Measurements from ENCODE around the gene ACTG2. TPM values are rescaled to one million over a fixed set of nuclear protein-coding genes. Genes with fewer than 3 reads are reported as not detected.

ACTG2 gene
- total RNA-seq, 1 experiment from 2014 or later = not detected

DNA sequence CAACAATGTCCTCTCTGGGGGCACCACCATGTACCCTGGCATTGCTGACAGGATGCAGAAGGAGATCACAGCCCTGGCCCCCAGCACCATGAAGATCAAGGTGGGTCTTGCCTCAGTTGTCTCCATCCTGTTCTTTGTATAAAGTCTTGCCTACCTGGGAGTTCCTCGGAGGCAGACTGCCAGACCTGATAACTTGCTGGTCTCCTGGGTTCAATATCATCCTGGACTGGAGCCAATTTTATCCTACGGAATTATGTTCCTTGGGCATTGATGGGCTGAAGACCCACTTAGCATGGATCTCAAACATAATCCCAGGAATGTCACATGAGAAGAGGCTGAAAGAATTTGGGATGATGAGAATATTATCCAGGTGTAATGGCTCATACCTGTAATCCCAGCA is 23.9 kb downstream of the ACTG2 start:
- Histone ChIP-seq H3K4me2 (no peak overlapping the region), H3K9me3 (ENCODE audit: insufficient read depth, low read depth) (no peaks in the 10 kb centered on the region), H3K79me2 (ENCODE audit: low read depth) (no peaks in the 10 kb centered on the region), H3F3A (ENCODE audit: insufficient read depth, low read depth) (no peaks in the 10 kb centered on the region), H3K27me3 (ENCODE audit: insufficient read depth, low read depth) (no peaks in the 10 kb centered on the region), H3K36me3 (ENCODE audit: low read depth) (no peaks in the 10 kb centered on the region), H3K9me2 (ENCODE audit: insufficient read depth) (no peaks in the 10 kb centered on the region), H2AFZ (no peak overlapping the region), H3K4me3 (no peak overlapping the region), H3K27ac (no peak overlapping the region), H3K4me1 (replicated peaks; ENCODE audit: insufficient read depth) (no peaks in the 10 kb centered on the region), H4K20me1 (ENCODE audit: insufficient read depth) (no peaks in the 10 kb centered on the region)
- no TSS peak for BruUV-seq (replicated peaks)
- intact Hi-C loops (cut with micrococcal nuclease; ENCODE audit: unreplicated experiment) = no loop called here
- no peak for DNase-seq
- CTCF ChIA-PET = no interaction called here
- no peak for TF ChIP-seq EZH2 (IDR thresholded peaks at IDR 0.05; ENCODE audit: low read depth)
- TF ChIP-seq, protein P1, sequence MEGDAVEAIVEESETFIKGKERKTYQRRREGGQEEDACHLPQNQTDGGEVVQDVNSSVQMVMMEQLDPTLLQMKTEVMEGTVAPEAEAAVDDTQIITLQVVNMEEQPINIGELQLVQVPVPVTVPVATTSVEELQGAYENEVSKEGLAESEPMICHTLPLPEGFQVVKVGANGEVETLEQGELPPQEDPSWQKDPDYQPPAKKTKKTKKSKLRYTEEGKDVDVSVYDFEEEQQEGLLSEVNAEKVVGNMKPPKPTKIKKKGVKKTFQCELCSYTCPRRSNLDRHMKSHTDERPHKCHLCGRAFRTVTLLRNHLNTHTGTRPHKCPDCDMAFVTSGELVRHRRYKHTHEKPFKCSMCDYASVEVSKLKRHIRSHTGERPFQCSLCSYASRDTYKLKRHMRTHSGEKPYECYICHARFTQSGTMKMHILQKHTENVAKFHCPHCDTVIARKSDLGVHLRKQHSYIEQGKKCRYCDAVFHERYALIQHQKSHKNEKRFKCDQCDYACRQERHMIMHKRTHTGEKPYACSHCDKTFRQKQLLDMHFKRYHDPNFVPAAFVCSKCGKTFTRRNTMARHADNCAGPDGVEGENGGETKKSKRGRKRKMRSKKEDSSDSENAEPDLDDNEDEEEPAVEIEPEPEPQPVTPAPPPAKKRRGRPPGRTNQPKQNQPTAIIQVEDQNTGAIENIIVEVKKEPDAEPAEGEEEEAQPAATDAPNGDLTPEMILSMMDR (conservative IDR thresholded peaks at IDR 0.05) = no peak
- POLR2A ChIA-PET (ENCODE audit: unreplicated experiment) = interaction anchor here (0.6 kb wide), 1 partner anchor 1607 kb away, joined by 3 read pairs; no protein-coding TSS in a partner anchor

DNA sequence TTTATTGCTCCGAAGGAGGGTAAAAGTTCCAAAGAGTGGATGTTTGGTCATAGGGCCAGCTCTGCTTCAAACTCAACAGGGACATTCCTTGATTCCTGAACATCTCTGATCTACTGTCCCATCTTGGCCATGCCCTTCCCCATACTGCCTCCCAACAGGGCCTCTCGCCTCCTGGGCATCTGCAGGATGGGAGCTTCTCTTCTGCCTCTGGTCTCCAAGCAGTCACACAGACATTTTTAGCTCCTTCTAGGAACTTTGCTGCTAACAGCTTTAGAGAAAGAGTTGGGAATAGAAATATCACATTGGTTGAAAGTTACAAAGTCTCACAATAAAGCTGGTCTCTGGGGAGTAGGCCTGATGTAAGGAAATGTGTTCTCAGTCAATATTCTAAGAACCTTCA is 24.5 kb downstream of the ACTG2 start:
- DNase-seq = no peak
- POLR2A ChIA-PET (ENCODE audit: unreplicated experiment) = interaction anchor here (0.6 kb wide), 1 partner anchor 1606 kb away, joined by 3 read pairs; no protein-coding TSS in a partner anchor
- H3K9me2 ChIP-seq (ENCODE audit: insufficient read depth) = no peaks in the 10 kb centered on the region
- H3K4me1 ChIP-seq (replicated peaks; ENCODE audit: insufficient read depth) = peaks cover under 1% of the 10 kb centered on the region; the same call in 1 of the 2 replicates
- H3K27me3 ChIP-seq (ENCODE audit: insufficient read depth, low read depth) = no peaks in the 10 kb centered on the region
- H3K36me3 ChIP-seq (ENCODE audit: low read depth) = no peaks in the 10 kb centered on the region
- TF ChIP-seq EZH2 (IDR thresholded peaks at IDR 0.05; ENCODE audit: low read depth) = no peak
- H3K79me2 ChIP-seq (ENCODE audit: low read depth) = no peaks in the 10 kb centered on the region
- H3K4me2 ChIP-seq = no peak overlapping the region
- no peaks in the 10 kb centered on the region for H3F3A ChIP-seq (ENCODE audit: insufficient read depth, low read depth)
- no peaks in the 10 kb centered on the region for H3K9me3 ChIP-seq (ENCODE audit: insufficient read depth, low read depth)
- H4K20me1 ChIP-seq (ENCODE audit: insufficient read depth) = no peaks in the 10 kb centered on the region
- BruUV-seq (replicated peaks) = no TSS peak
- CTCF ChIA-PET = no interaction called here
- H2AFZ ChIP-seq = no peak overlapping the region
- no peak overlapping the region for H3K4me3 ChIP-seq
- no peak overlapping the region for H3K27ac ChIP-seq
- intact Hi-C loops (cut with micrococcal nuclease; ENCODE audit: unreplicated experiment) = no loop called here

DNA sequence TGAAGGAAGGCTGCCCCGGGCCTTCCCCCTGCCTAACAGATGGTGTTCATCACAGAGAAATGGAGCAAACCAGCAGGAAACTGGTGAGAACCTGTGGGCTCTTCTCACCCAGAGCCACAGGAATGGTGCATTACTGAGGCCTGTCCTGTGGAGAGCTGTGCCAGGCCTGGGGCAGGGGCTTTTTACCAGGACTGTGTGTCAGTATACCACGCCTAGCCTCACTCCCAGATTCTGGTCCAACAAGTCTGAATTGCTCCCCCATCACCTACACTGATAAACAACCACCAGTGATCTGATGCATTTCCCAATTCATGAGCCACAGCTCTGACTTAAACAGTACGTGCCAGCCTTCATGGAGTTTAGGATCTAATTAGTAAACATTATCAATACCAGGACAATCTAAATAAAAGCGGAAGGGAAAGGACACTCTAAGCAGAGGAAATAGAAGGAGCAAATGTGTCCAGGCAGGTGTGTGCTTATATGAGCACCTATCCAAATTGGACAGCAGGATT is 24.9 kb downstream of the ACTG2 start:
- no peak for DNase-seq
- no peak overlapping the region for H3K4me3 ChIP-seq
- peaks cover 4% of the 10 kb centered on the region; the same call in 1 of the 2 replicates for H3F3A ChIP-seq (ENCODE audit: insufficient read depth, low read depth)
- no peaks in the 10 kb centered on the region for H3K36me3 ChIP-seq (ENCODE audit: low read depth)
- H3K79me2 ChIP-seq (ENCODE audit: low read depth) = no peaks in the 10 kb centered on the region
- no peak overlapping the region for H2AFZ ChIP-seq
- no peak overlapping the region for H3K27ac ChIP-seq
- no peak overlapping the region for H3K4me2 ChIP-seq
- POLR2A ChIA-PET (ENCODE audit: unreplicated experiment) = no interaction called here
- no peaks in the 10 kb centered on the region for H3K27me3 ChIP-seq (ENCODE audit: insufficient read depth, low read depth)
- TF ChIP-seq, protein P1 (conservative IDR thresholded peaks at IDR 0.05) = no peak
- no peak for TF ChIP-seq EZH2 (IDR thresholded peaks at IDR 0.05; ENCODE audit: low read depth)
- CTCF ChIA-PET = no interaction called here
- no peaks in the 10 kb centered on the region for H3K9me2 ChIP-seq (ENCODE audit: insufficient read depth)
- peaks cover 5% of the 10 kb centered on the region for H3K4me1 ChIP-seq (replicated peaks; ENCODE audit: insufficient read depth)
- H4K20me1 ChIP-seq (ENCODE audit: insufficient read depth) = no peaks in the 10 kb centered on the region
- no TSS peak for BruUV-seq (replicated peaks)
- intact Hi-C loops (cut with micrococcal nuclease; ENCODE audit: unreplicated experiment) = no loop called here
- no peaks in the 10 kb centered on the region for H3K9me3 ChIP-seq (ENCODE audit: insufficient read depth, low read depth)

DNA sequence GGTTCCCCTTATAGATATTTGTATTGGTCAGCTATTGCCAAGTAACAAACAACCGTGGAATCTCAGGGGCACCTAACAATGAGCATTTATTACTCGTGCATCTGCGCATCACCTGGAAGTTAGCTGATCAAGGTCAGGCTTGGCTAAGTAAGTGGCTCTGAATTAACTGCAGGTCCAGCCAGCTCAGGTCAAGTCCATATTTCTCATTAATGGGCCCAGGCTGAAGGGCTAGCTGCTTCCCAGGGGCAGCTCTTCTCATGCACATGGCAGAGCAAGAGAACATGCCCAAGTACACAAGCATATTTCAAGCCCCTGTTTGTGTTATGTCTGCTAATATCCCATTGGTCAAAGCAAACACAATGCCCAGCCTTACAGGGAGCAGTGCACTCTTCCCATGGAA is 26.0 kb downstream of the ACTG2 start:
- TF ChIP-seq, protein P1 (conservative IDR thresholded peaks at IDR 0.05) = no peak
- no peak for TF ChIP-seq EZH2 (IDR thresholded peaks at IDR 0.05; ENCODE audit: low read depth)
- CTCF ChIA-PET = no interaction called here
- H3K4me3 ChIP-seq = no peak overlapping the region
- DNase-seq = no peak
- H3K4me1 ChIP-seq (replicated peaks; ENCODE audit: insufficient read depth) = peaks cover 9% of the 10 kb centered on the region
- H3K9me2 ChIP-seq (ENCODE audit: insufficient read depth) = no peaks in the 10 kb centered on the region
- peaks cover 4% of the 10 kb centered on the region; the same call in 1 of the 2 replicates for H3F3A ChIP-seq (ENCODE audit: insufficient read depth, low read depth)
- intact Hi-C loops (cut with micrococcal nuclease; ENCODE audit: unreplicated experiment) = no loop called here
- H2AFZ ChIP-seq = no peak overlapping the region
- no peaks in the 10 kb centered on the region for H4K20me1 ChIP-seq (ENCODE audit: insufficient read depth)
- no peaks in the 10 kb centered on the region for H3K27me3 ChIP-seq (ENCODE audit: insufficient read depth, low read depth)
- H3K27ac ChIP-seq = no peak overlapping the region
- BruUV-seq (replicated peaks) = no TSS peak
- no peak overlapping the region for H3K4me2 ChIP-seq
- H3K36me3 ChIP-seq (ENCODE audit: low read depth) = no peaks in the 10 kb centered on the region
- no peaks in the 10 kb centered on the region for H3K9me3 ChIP-seq (ENCODE audit: insufficient read depth, low read depth)
- POLR2A ChIA-PET (ENCODE audit: unreplicated experiment) = no interaction called here
- H3K79me2 ChIP-seq (ENCODE audit: low read depth) = no peaks in the 10 kb centered on the region
